ENCODE measurements around the gene OCRL. TPM values are rescaled to one million over a fixed set of nuclear protein-coding genes. Genes with fewer than 3 reads are reported as not detected.
A peak's percentile ranks its signal among the peaks of the same experiment; 100 is the strongest.

OCRL gene
- polyA plus RNA-seq, 1 of the 3 experiments (the other 2 are of a cell fraction) = 18.6 TPM

GRCh38 chrX:129523079-129523911 lies 16.8 kb upstream of the OCRL start, which contains the start of gene SMARCA1 (continued):
- TF ChIP-seq ZBTB33 (IDR thresholded peaks at IDR 0.05; ENCODE audit: borderline replicate concordance, low read depth) (peak; percentile 79), CHD2 (IDR thresholded peaks at IDR 0.05; ENCODE audit: low read length, partially characterized antibody) (peak; percentile 88), GABPA (IDR thresholded peaks at IDR 0.05; ENCODE audit: low read depth) (no peak), IRF3 (IDR thresholded peaks at IDR 0.05; ENCODE audit: low read depth, low read length) (no peak), USF2 (IDR thresholded peaks at IDR 0.05; ENCODE audit: borderline replicate concordance, low read depth, low read length) (no peak)

- CTCF ChIA-PET = interaction anchor here (1.0 kb wide), 1 partner anchor 16 kb away, joined by 4 read pairs; the partner anchor contains the start of gene OCRL
- TF ChIP-seq FOXM1 (IDR thresholded peaks at IDR 0.05; ENCODE audit: low read depth) (no peak), RAD21 (IDR thresholded peaks at IDR 0.05; ENCODE audit: low read length) (no peak), RFX5 (IDR thresholded peaks at IDR 0.05; ENCODE audit: low read length) (no peak), JUND (IDR thresholded peaks at IDR 0.05) (no peak), SIN3A (IDR thresholded peaks at IDR 0.05; ENCODE audit: borderline replicate concordance, low read depth, low read length) (no peak), ZBTB33 (IDR thresholded peaks at IDR 0.05; ENCODE audit: borderline replicate concordance, low read depth) (no peak), CTCF (IDR thresholded peaks at IDR 0.05) (no peak)
- no peak overlapping the region for H2AFZ ChIP-seq (ENCODE audit: low read depth)
These were observed 15.7 kb upstream of the OCRL start for GRCh38 chrX:129524250-129524850.

More at GRCh38 chrX:129524250-129524850, 15.7 kb upstream of the OCRL start:
- H3K9me2 ChIP-seq = no peaks in the 10 kb centered on the region
- no peaks in the 10 kb centered on the region for H3K36me3 ChIP-seq (replicated peaks in 1 of 2; ENCODE audit: control insufficient read depth in 1 of 2, insufficient read depth in 2 of 2, low read length in 1 of 2)
- H3K4me2 ChIP-seq = no peak overlapping the region; the same call in 1 of the 2 replicates
- no peaks in the 10 kb centered on the region for H3K9me3 ChIP-seq
- no peak overlapping the region for H3K9ac ChIP-seq
- peaks cover 28% of the 10 kb centered on the region for H3K79me2 ChIP-seq (ENCODE audit: insufficient read depth)
- H3K4me1 ChIP-seq (ENCODE audit: control insufficient read depth in 1 of 2, insufficient read depth in 2 of 2, low read depth in 1 of 2, low read length in 1 of 2) = no peaks in the 10 kb centered on the region; a peak in 1 of 4 replicates
- no peak overlapping the region for H3K4me3 ChIP-seq (ENCODE audit: low read depth in 2 of 2, low read length in 1 of 2)
- H3K27ac ChIP-seq (ENCODE audit: low read depth in 2 of 2, low read length in 1 of 2) = no peak overlapping the region
- DNase-seq = no peak
- POLR2A ChIA-PET = no interaction called here
- H3K27me3 ChIP-seq (ENCODE audit: insufficient read depth) = peaks cover 3% of the 10 kb centered on the region; the same call in 1 of the 2 replicates
- H3F3A ChIP-seq (replicated peaks; ENCODE audit: insufficient read depth) = peaks cover 20% of the 10 kb centered on the region
- 54% methylated on average over 3 of the region's 3 CpGs for WGBS (ENCODE audit: low lambda C conversion rate)
- peaks cover 23% of the 10 kb centered on the region; the same call in 1 of the 2 replicates for H4K20me1 ChIP-seq (ENCODE audit: insufficient read depth)

All from SK-N-SH (cell line).